MM.1S (cell line): ENCODE measurements around the gene DIS3L2.

Source experiments
- DNase-seq: peaks from one replicate; pipeline ENCODE4 v3.0.0-alpha.2; 2015
- H2AFZ ChIP-seq: fragments of 300-600 bp; sonication (generic); 2 replicates; pipeline ENCODE4 v1.6.0; 2016; ENCODE audit warnings: antibody characterized with exemption, low read length
- H3F3A ChIP-seq: fragments of 300-600 bp; sonication (generic); 2 replicates; pipeline ENCODE4 v1.6.1; 2016; ENCODE audit warnings: mild to moderate bottlenecking, antibody characterized with exemption, low read length, moderate library complexity, mixed read lengths; ENCODE audit not compliant: insufficient read depth
- H3K27ac ChIP-seq: fragments of 300-600 bp; sonication (generic); 2 replicates; pipeline ENCODE4 v1.5.1; 2016; ENCODE audit warnings: mild to moderate bottlenecking, low read length
- H3K27me3 ChIP-seq: fragments of 300-600 bp; sonication (generic); replicated peaks from 2 replicates; pipeline ENCODE4 v1.6.0; 2016; ENCODE audit warnings: low read length; ENCODE audit not compliant: insufficient read depth
- H3K36me3 ChIP-seq: fragments of 300-600 bp; sonication (generic); replicated peaks from 2 replicates; pipeline ENCODE4 v1.6.1; 2016; ENCODE audit warnings: mild to moderate bottlenecking, low read length, mixed read lengths; ENCODE audit not compliant: insufficient read depth
- H3K4me1 ChIP-seq: fragments of 300-600 bp; sonication (generic); 2 replicates; pipeline ENCODE4 v1.6.1; 2016; ENCODE audit warnings: low read length, mixed read lengths
- H3K4me2 ChIP-seq: fragments of 300-600 bp; sonication (generic); 2 replicates; pipeline ENCODE4 v1.6.0; 2016; ENCODE audit warnings: low read depth, low read length
- H3K4me3 ChIP-seq: fragments of 300-600 bp; sonication (generic); 2 replicates; pipeline ENCODE4 v1.5.1; 2016; ENCODE audit warnings: low read length, mixed read lengths
- H3K79me2 ChIP-seq: fragments of 300-600 bp; sonication (generic); 2 replicates; pipeline ENCODE4 v1.6.1; 2016; ENCODE audit warnings: mixed run types, low read length, mixed read lengths
- H3K9ac ChIP-seq: fragments of 300-600 bp; sonication (generic); 2 replicates; pipeline ENCODE4 v1.6.1; 2016; ENCODE audit warnings: low read length, mixed read lengths
- H3K9me2 ChIP-seq: fragments of 300-600 bp; sonication (generic); replicated peaks from 2 replicates; pipeline ENCODE4 v1.6.1; 2016; ENCODE audit warnings: mild to moderate bottlenecking, low read length, mixed read lengths; ENCODE audit not compliant: insufficient read depth
- H3K9me3 ChIP-seq: fragments of 300-600 bp; sonication (generic); replicated peaks from 2 replicates; pipeline ENCODE4 v1.6.1; 2016; ENCODE audit warnings: mild to moderate bottlenecking, low read length, mixed read lengths; ENCODE audit not compliant: insufficient read depth
- H4K20me1 ChIP-seq: fragments of 300-600 bp; sonication (generic); 2 replicates; pipeline ENCODE4 v1.6.1; 2016; ENCODE audit warnings: mild to moderate bottlenecking, low read length, moderate library complexity, mixed read lengths; ENCODE audit not compliant: insufficient read depth
- EZH2 ChIP-seq: fragments of 300-600 bp; sonication (generic); optimal IDR thresholded peaks from 2 replicates; pipeline ENCODE3; 2017; ENCODE audit warnings: low read depth, mild to moderate bottlenecking, antibody characterized with exemption, low read length, mixed read lengths
- EZH2phosphoT487 ChIP-seq: fragments of 300-600 bp; sonication (generic); IDR thresholded peaks from 2 replicates; pipeline ENCODE4 v1.6.1; 2018; ENCODE audit warnings: antibody characterized with exemption, low read length
- TF ChIP-seq, protein P1 (sequence below): fragments of 300-600 bp; sonication (generic); IDR thresholded peaks from 2 replicates; pipeline ENCODE4 v1.5.1; 2016; ENCODE audit warnings: antibody characterized with exemption, low read length, mixed read lengths

DIS3L2 gene

GRCh38 chr2:232102380-232102779 is 140.9 kb downstream of the DIS3L2 start:
- Histone ChIP-seq H3K9me3 (no peaks in the 10 kb centered on the region), H4K20me1 (no peaks in the 10 kb centered on the region), H3K36me3 (no peaks in the 10 kb centered on the region), H3F3A (peaks cover 8% of the 10 kb centered on the region; the same call in 1 of the 2 replicates), H3K4me1 (peaks cover 25% of the 10 kb centered on the region), H3K9ac (no peak overlapping the region), H3K27me3 (no peaks in the 10 kb centered on the region), H3K27ac (no peak overlapping the region), H3K4me2 (no peak overlapping the region), H2AFZ (no peak overlapping the region), H3K79me2 (no peaks in the 10 kb centered on the region), H3K9me2 (no peaks in the 10 kb centered on the region), H3K4me3 (no peak overlapping the region)
- TF ChIP-seq EZH2, result no peak
- no peak for TF ChIP-seq EZH2phosphoT487
- TF ChIP-seq, protein P1, sequence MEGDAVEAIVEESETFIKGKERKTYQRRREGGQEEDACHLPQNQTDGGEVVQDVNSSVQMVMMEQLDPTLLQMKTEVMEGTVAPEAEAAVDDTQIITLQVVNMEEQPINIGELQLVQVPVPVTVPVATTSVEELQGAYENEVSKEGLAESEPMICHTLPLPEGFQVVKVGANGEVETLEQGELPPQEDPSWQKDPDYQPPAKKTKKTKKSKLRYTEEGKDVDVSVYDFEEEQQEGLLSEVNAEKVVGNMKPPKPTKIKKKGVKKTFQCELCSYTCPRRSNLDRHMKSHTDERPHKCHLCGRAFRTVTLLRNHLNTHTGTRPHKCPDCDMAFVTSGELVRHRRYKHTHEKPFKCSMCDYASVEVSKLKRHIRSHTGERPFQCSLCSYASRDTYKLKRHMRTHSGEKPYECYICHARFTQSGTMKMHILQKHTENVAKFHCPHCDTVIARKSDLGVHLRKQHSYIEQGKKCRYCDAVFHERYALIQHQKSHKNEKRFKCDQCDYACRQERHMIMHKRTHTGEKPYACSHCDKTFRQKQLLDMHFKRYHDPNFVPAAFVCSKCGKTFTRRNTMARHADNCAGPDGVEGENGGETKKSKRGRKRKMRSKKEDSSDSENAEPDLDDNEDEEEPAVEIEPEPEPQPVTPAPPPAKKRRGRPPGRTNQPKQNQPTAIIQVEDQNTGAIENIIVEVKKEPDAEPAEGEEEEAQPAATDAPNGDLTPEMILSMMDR, result no peak
- DNase-seq, result no peak

DNA sequence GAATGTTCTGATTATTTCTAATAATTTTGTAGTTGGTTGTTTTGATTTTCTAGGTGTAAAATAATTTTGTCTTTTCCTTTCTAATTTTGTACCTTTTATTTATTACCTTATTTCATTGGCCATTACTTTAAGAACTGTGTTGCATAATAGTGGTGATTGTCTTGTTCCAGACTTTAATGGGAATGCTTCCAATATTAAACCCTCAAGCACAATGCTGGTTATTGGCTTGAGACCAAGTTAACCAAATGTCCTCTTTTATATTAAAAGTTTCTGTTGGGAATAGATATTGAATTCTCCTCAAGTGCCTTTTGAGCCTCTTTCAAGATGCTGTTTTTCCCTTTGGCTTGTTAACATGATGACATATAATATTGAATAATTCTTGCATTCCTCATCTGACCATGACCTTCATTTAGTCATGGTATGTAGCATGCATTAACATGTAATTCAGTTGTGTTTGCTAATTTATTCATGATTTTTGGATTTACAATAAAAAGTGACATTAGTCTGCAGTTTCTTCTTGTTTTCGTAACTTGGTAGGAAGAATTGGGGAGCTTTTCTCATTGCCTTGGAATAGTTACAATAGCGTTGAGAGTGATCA is 141.7 kb downstream of the DIS3L2 start:
- H3K36me3 ChIP-seq, result no peaks in the 10 kb centered on the region
- TF ChIP-seq, protein P1, result no peak
- TF ChIP-seq EZH2phosphoT487 (no peak), EZH2 (no peak)

DNA sequence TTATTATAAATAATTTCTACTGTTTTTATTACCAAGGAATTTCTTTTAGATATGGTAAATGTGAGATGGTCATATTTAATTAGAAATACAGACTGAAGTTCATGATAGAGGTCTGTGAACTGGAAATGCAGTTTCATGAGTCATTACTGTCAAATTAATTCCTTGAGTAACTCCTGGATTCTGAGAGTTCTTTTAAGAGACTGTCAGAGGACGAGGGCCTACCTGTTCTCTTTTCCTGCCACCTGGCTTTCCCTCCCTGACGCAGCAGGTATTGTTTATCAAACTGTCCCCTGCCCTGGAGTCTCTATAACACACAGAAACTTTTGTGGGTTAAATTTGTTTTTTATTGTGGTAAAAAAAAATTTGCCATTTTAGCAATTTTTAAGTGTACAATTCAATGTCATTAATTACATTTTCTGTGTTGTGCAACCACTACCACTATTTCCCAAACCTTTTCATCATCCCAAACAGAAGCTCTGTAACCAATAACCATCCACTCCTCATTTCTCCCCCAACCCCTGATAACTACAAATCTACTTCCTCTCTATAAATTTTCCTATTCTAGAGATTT is 142.6 kb downstream of the DIS3L2 start:
- no peaks in the 10 kb centered on the region for H3K79me2 ChIP-seq
- no peaks in the 10 kb centered on the region for H3K27me3 ChIP-seq
- H3K36me3 ChIP-seq, result no peaks in the 10 kb centered on the region
- H3K4me1 ChIP-seq, result peaks cover 25% of the 10 kb centered on the region
- H3F3A ChIP-seq, result peaks cover 8% of the 10 kb centered on the region; the same call in 1 of the 2 replicates
- H3K9me3 ChIP-seq, result no peaks in the 10 kb centered on the region
- DNase-seq, result peak; percentile 75
- 0 out of 2 replicates have a peak overlapping the region, but pooled peaks have one; percentile 18 for H3K9ac ChIP-seq
- no peak overlapping the region for H3K4me3 ChIP-seq
- TF ChIP-seq EZH2, result no peak
- TF ChIP-seq EZH2phosphoT487, result no peak
- TF ChIP-seq, protein P1, result no peak
- H3K4me2 ChIP-seq, result peak overlapping the region; percentile 45
- H3K9me2 ChIP-seq, result no peaks in the 10 kb centered on the region
- H3K27ac ChIP-seq, result peak overlapping the region; percentile 37; the same call in 1 of the 2 replicates
- no peak overlapping the region for H2AFZ ChIP-seq
- no peaks in the 10 kb centered on the region for H4K20me1 ChIP-seq

More for the DNA sequence above, 141.7 kb downstream of the DIS3L2 start:
- Histone ChIP-seq H2AFZ (no peak overlapping the region), H3K9ac (no peak overlapping the region), H3K4me2 (no peak overlapping the region), H3K27ac (no peak overlapping the region), H3F3A (peaks cover 8% of the 10 kb centered on the region; the same call in 1 of the 2 replicates), H4K20me1 (no peaks in the 10 kb centered on the region), H3K27me3 (no peaks in the 10 kb centered on the region), H3K9me2 (no peaks in the 10 kb centered on the region), H3K4me3 (no peak overlapping the region), H3K9me3 (no peaks in the 10 kb centered on the region), H3K4me1 (peaks cover 25% of the 10 kb centered on the region), H3K79me2 (no peaks in the 10 kb centered on the region)
- DNase-seq, result no peak
